ENCODE data around the gene NME3. TPM values are rescaled to one million over a fixed set of nuclear protein-coding genes. Genes with fewer than 3 reads are reported as not detected.

Gene NME3
- total RNA-seq, 1 experiment from 2014 or later = 76.9 TPM

DNA sequence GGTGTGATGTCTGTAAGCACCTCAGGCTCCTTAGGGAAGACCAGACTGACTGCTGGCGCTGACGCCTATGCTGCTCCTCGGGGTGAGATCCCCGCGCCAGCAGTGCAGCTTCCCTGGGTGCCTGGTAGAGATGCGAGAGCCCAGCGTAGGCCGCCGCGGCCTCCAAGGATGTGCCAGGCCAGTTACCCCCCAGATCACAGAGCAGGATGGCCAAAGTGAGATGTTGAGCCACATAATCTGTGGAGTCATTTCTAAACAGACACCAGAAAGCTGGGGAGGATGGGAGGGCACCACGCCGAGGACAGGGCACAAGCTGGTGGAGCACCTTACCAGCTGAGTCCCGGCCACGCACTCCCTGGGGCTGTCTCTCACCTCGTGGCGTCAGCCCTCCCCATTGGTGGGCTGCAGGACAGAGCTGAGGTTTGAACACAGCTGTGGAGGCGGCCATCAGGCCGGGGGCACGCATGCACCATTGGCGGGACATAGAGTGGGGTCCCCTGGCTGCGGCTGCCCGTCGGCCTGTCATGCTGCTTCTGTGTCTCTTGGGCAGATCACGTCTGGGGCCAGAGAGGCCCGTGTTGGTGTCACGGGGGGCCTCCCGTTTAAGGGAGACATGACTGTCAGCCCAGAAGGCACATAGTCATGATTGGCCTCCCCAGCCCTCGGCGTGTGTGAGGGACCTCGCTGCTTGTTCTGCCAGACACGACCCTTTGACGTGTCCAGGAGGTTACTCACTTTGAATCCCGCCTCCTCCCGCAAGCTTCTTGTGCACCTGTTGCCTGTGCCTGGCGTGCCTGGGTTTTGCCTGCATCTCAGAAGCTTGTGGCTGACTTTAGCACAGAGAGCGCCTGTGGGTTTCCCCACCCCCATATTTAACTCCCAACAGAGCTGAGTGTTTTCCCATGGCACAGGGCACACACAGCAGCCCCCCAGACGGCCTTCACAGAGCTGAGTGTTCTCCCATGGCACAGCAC lies 43.4 kb downstream of the NME3 start:
- Histone ChIP-seq H3K4ac (ENCODE audit: low read depth, low read length) (no peak overlapping the region), H2AFZ (ENCODE audit: low read length) (no peak overlapping the region), H2BK5ac (ENCODE audit: insufficient read length, low read length) (no peak overlapping the region), H3K27ac (ENCODE audit: insufficient read length, low read depth, low read length) (no peak overlapping the region), H2BK120ac (ENCODE audit: low read depth, low read length, poor library complexity, severe bottlenecking) (no peak overlapping the region), H4K5ac (ENCODE audit: insufficient read length, low read depth, low read length) (no peak overlapping the region), H3K23me2 (ENCODE audit: insufficient read length, low read depth, low read length, poor library complexity, severe bottlenecking) (no peaks in the 10 kb centered on the region), H3T11ph (ENCODE audit: low read length) (no peak overlapping the region), H3K18ac (ENCODE audit: insufficient read length, low read depth, low read length) (no peak overlapping the region), H4K8ac (replicated peaks; ENCODE audit: insufficient read length, low read depth, low read length) (peak overlapping the region; percentile 2), H4K91ac (ENCODE audit: insufficient read length, low read depth, low read length) (no peak overlapping the region), H2BK20ac (ENCODE audit: low read depth, low read length, poor library complexity, severe bottlenecking) (no peak overlapping the region), H3K27me3 (ENCODE audit: insufficient read depth, low read length) (no peaks in the 10 kb centered on the region), H3K79me2 (ENCODE audit: insufficient read depth, low read length) (no peaks in the 10 kb centered on the region), H3K9ac (ENCODE audit: extremely low read depth, insufficient read length, low read length) (no peak overlapping the region), H3K56ac (ENCODE audit: insufficient read length, low read depth, low read length) (no peak overlapping the region), H4K20me1 (ENCODE audit: control insufficient read depth, insufficient read depth, insufficient read length) (no peaks in the 10 kb centered on the region), H3K4me2 (ENCODE audit: insufficient read depth, insufficient read length, low read length) (no peak overlapping the region), H3K14ac (ENCODE audit: insufficient read depth, low read length) (no peak overlapping the region; the same call in 1 of the 2 replicates), H3K9me3 (ENCODE audit: control insufficient read depth, low read depth, low read length) (no peaks in the 10 kb centered on the region), H3K4me1 (ENCODE audit: insufficient read depth, low read length) (no peaks in the 10 kb centered on the region), H2BK12ac (ENCODE audit: insufficient read length, low read depth, low read length) (no peak overlapping the region), H3K23ac (ENCODE audit: insufficient read length, low read depth, low read length) (no peak overlapping the region), H2BK15ac (ENCODE audit: low read depth, low read length) (no peak overlapping the region), H2AK5ac (ENCODE audit: insufficient read length, low read length) (no peak overlapping the region), H3K79me1 (ENCODE audit: insufficient read depth, low read depth, low read length, poor library complexity, severe bottlenecking) (no peaks in the 10 kb centered on the region)
- peak overlapping the region in 1 of 3 experiments; percentile 61; a peak in 3 of 7 replicates for H3K27ac Mint-ChIP-seq
- TF ChIP-seq, protein P1, sequence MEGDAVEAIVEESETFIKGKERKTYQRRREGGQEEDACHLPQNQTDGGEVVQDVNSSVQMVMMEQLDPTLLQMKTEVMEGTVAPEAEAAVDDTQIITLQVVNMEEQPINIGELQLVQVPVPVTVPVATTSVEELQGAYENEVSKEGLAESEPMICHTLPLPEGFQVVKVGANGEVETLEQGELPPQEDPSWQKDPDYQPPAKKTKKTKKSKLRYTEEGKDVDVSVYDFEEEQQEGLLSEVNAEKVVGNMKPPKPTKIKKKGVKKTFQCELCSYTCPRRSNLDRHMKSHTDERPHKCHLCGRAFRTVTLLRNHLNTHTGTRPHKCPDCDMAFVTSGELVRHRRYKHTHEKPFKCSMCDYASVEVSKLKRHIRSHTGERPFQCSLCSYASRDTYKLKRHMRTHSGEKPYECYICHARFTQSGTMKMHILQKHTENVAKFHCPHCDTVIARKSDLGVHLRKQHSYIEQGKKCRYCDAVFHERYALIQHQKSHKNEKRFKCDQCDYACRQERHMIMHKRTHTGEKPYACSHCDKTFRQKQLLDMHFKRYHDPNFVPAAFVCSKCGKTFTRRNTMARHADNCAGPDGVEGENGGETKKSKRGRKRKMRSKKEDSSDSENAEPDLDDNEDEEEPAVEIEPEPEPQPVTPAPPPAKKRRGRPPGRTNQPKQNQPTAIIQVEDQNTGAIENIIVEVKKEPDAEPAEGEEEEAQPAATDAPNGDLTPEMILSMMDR (conservative IDR thresholded peaks at IDR 0.05) = no peak
- H3K4me1 Mint-ChIP-seq = peaks cover 0 to 4% of the 10 kb centered on the region in 2 experiments; a peak in 2 of 4 replicates
- H3K36me3 Mint-ChIP-seq (ENCODE audit: insufficient read depth in 1 of 3, low read depth in 3 of 3) = peaks cover 2 to 22% (median 20%) of the 10 kb centered on the region in 3 experiments; a peak in 6 of 7 replicates
- no peak overlapping the region for H3K4me3 Mint-ChIP-seq
- no peak for DNase-seq
- H3K27me3 Mint-ChIP-seq (ENCODE audit: low read depth) = no peaks in the 10 kb centered on the region
- WGBS (ENCODE audit: extremely low coverage, insufficient read length, low lambda C conversion rate) = no CpG with 5 or more reads among the region's 37 CpGs
- H3K9me3 Mint-ChIP-seq = no peaks in the 10 kb centered on the region

Data from H9 (cell line).